ENCODE data around the gene CYFIP2. TPM values are rescaled to one million over a fixed set of nuclear protein-coding genes. Genes with fewer than 3 reads are reported as not detected.

The CYFIP2 gene
- total RNA-seq, 1 donor from 2014 or later: 36.6 TPM

DNA sequence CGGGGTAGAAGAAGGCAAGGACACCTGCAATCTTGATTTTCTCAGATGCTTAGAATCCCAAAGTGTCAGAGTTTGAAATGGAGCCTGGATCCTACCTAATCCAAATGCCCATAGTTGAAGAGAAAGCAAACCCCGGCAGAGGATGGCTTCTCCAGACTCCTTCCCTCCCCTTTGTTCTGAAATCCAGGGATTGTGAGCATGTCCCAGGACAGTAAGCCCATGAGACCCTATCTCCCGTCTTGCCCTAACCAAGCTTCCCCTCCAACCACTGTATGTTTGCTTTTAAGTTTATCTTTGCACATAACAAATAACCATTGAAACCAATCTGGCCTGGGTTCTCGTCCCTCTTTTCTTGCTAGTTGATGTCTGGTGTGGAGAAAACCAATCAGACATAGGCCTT is 115.8 kb downstream of the CYFIP2 start:
- Histone ChIP-seq H3K4me1 (no peaks in the 10 kb centered on the region), H3K27ac (no peak overlapping the region), H3K4me3 (no peak overlapping the region), H3K36me3 (peaks cover 25% of the 10 kb centered on the region), H3K9me3 (no peaks in the 10 kb centered on the region), H3K27me3 (ENCODE audit: low read depth) (no peaks in the 10 kb centered on the region)
- TF ChIP-seq, protein P1, sequence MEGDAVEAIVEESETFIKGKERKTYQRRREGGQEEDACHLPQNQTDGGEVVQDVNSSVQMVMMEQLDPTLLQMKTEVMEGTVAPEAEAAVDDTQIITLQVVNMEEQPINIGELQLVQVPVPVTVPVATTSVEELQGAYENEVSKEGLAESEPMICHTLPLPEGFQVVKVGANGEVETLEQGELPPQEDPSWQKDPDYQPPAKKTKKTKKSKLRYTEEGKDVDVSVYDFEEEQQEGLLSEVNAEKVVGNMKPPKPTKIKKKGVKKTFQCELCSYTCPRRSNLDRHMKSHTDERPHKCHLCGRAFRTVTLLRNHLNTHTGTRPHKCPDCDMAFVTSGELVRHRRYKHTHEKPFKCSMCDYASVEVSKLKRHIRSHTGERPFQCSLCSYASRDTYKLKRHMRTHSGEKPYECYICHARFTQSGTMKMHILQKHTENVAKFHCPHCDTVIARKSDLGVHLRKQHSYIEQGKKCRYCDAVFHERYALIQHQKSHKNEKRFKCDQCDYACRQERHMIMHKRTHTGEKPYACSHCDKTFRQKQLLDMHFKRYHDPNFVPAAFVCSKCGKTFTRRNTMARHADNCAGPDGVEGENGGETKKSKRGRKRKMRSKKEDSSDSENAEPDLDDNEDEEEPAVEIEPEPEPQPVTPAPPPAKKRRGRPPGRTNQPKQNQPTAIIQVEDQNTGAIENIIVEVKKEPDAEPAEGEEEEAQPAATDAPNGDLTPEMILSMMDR (IDR thresholded peaks at IDR 0.05): no peak
- intact Hi-C loops (cut with DNase I): no loop called here
- DNase-seq: no peak
- no peak for ATAC-seq

DNA sequence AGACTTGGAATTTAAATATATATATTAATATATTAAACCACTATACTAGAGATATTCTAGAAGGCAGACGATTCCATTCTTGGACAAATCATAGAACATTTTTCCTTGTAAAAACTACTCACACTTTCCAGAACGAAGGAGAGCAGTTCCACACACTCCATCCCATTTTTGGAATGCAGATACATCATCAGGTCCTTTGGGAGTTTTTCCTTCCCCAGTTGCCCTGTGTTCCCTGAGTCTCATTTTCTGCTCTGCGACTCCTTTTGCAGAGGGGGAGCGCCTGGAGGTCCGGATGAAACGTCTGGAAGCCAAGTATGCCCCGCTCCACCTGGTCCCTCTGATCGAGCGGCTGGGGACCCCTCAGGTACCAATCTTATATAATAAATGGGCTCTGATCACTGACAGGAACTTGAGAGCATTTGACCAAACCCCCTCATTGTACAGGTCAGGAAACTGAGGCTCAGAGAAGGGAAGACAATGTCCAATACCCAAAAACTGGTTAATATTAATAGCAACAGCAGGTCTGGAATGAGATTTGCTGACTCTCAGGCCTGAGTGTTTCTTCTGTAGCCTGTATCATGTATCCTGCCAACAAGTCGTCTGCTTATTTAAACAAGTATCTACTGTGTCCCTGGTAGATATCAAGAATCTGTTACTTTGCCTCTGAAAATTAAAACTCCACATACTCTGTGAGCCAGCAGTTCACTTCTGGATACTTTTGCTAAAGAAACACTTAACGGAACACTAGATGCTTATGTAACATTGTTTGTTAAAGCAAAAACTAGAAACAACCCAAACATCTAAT is 117.3 kb downstream of the CYFIP2 start:
- Histone ChIP-seq H3K4me3 (no peak overlapping the region), H3K4me1 (no peaks in the 10 kb centered on the region), H3K9me3 (no peaks in the 10 kb centered on the region), H3K36me3 (peaks cover 25% of the 10 kb centered on the region), H3K27ac (no peak overlapping the region), H3K27me3 (ENCODE audit: low read depth) (no peaks in the 10 kb centered on the region)
- DNase-seq (no peak), ATAC-seq (no peak)
- intact Hi-C loops (cut with DNase I): no loop called here
- TF ChIP-seq, protein P1 (IDR thresholded peaks at IDR 0.05): no peak

DNA sequence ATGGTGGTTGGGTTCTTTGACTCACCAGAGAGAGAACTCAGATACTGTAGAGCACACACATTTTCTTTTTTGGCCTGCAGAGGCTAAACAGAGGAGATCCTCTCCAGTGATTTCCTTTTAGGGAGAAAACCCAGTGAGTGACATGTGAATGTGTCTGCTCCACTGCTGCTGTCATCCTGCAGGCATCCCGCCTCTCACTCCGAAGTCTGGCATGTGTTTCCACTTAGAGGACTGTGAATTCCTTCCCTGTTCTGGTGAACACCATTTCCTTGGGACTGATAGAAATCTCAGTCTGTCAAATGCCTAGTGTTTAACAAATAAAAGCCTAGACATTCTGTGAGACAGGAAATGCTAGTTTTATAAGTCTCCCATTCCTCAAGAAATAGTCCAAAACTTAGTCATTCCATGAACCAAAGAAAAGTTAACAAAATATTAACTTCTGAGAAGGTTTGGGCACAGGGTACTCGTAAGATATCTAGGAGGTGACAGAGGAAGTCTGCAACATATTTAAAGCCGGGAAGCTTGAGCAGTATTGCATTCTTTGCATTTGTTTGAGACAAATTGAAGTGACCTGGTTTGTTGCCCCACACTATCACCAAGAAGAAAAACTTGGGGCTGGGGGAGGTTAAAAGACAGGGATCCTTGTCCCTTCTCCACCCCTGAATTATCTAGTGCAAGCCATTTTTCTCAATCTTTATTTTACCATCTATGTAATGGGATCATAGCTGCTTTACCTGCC is 119.2 kb downstream of the CYFIP2 start:
- peak; percentile 41 to 69 for ATAC-seq
- Histone ChIP-seq H3K9me3 (no peaks in the 10 kb centered on the region), H3K4me1 (no peaks in the 10 kb centered on the region), H3K4me3 (no peak overlapping the region), H3K27ac (no peak overlapping the region), H3K27me3 (ENCODE audit: low read depth) (no peaks in the 10 kb centered on the region), H3K36me3 (peaks cover 32% of the 10 kb centered on the region)
- TF ChIP-seq, protein P1 (IDR thresholded peaks at IDR 0.05): no peak
- intact Hi-C loops (cut with DNase I): no loop called here
- DNase-seq: no peak

DNA sequence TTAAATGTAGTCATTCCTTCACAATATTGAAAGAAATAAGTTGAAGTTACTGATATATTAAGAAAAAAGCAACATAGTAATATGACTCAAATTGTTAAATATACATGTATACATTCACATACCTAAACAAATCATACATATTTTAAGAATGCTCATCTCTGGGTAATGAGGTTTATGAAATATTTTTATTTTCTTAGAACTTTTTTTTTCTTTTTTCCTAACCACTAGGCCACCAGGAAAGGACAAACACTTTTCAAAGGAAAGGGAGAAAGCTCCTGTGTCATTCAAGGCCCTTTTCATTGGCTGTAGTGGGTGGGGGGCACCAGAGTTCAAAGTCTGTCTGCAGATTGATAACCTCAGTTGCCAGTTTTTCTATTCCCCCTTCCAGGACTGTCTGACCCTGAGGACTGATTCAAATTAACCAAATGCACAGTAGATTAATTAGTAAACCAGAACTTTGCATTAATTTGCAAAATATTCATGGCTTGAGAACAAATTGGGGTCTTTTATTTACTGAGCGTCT is 121.2 kb downstream of the CYFIP2 start:
- no peak for ATAC-seq
- TF ChIP-seq, protein P1 (IDR thresholded peaks at IDR 0.05): no peak
- peaks cover 35% of the 10 kb centered on the region for H3K36me3 ChIP-seq
- H3K27me3 ChIP-seq (ENCODE audit: low read depth): no peaks in the 10 kb centered on the region
- no peaks in the 10 kb centered on the region for H3K4me1 ChIP-seq
- H3K9me3 ChIP-seq: no peaks in the 10 kb centered on the region
- H3K4me3 ChIP-seq: no peak overlapping the region
- no peak overlapping the region for H3K27ac ChIP-seq
- intact Hi-C loops (cut with DNase I): no loop called here
- DNase-seq: no peak

DNA sequence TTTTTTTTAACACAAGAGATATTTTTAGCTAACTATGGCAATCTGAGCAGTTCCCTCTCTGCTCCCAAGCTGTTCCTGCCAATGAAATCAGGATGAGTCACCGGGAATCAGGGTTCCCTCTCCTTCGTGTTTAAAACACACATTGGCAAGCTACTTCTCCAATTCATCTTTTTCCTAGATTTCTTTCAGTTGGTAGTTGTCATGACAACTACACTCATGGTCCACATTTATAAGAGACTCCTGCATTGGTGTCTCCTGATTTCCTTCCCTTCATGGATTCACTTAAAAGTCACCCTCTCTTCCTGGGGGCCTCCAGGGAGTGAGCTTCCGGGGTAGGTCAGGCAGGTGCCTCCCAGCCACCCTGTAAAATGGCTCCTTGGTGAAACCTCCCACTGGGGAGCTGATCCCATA is 121.8 kb downstream of the CYFIP2 start:
- Histone ChIP-seq H3K4me3 (no peak overlapping the region), H3K27me3 (ENCODE audit: low read depth) (no peaks in the 10 kb centered on the region), H3K4me1 (no peaks in the 10 kb centered on the region), H3K9me3 (no peaks in the 10 kb centered on the region), H3K36me3 (peaks cover 31% of the 10 kb centered on the region), H3K27ac (no peak overlapping the region)
- intact Hi-C loops (cut with DNase I): no loop called here
- TF ChIP-seq, protein P1 (IDR thresholded peaks at IDR 0.05): no peak
- DNase-seq (no peak), ATAC-seq (peak in 1 of 2 donors; percentile 18)

All from lower lobe of right lung (tissue), 2 donors.